ENCODE measurements around the gene PTPRD. TPM values are rescaled to one million over a fixed set of nuclear protein-coding genes. Genes with fewer than 3 reads are reported as not detected.

The PTPRD gene
- total RNA-seq, 2 donors from 2014 or later, result 97.4 to 101 TPM

GRCh38 chr9:8610256-8610655 is 2002.5 kb downstream of the PTPRD start:
- H3K9me3 Mint-ChIP-seq, result no peaks in the 10 kb centered on the region
- H3K4me3 ChIP-seq (ENCODE audit: low read length), result no peak overlapping the region
- H3K27me3 Mint-ChIP-seq (ENCODE audit: insufficient read depth), result peaks cover 1% of the 10 kb centered on the region
- no peak for DNase-seq
- no peaks in the 10 kb centered on the region for H3K36me3 ChIP-seq (ENCODE audit: control insufficient read depth, insufficient read depth, low read length)
- no peaks in the 10 kb centered on the region for H3K9me3 ChIP-seq (ENCODE audit: control insufficient read depth, low read length)
- no peak overlapping the region for H3K27ac Mint-ChIP-seq
- H3K4me1 Mint-ChIP-seq, result peaks cover 8% of the 10 kb centered on the region
- no peak overlapping the region for H3K9ac ChIP-seq (ENCODE audit: extremely low read depth, low read length, poor library complexity, severe bottlenecking)
- H3K4me1 ChIP-seq (ENCODE audit: control insufficient read depth, insufficient read depth, low read length), result peaks cover 3% of the 10 kb centered on the region
- H3K4me3 Mint-ChIP-seq, result no peak overlapping the region
- 80 to 96% methylated on average over 1 to 3 of the region's 3 CpGs for WGBS, 2 experiments (ENCODE audit: insufficient coverage in 1 of 2, insufficient read length in 1 of 2)
- H3K27ac ChIP-seq (ENCODE audit: low read depth, low read length), result no peak overlapping the region
- no peak for TF ChIP-seq CTCF (conservative IDR thresholded peaks at IDR 0.05)
- no peaks in the 10 kb centered on the region for H3K36me3 Mint-ChIP-seq (ENCODE audit: low read depth)
- no peaks in the 10 kb centered on the region for H3K27me3 ChIP-seq (ENCODE audit: control insufficient read depth, insufficient read depth, low read length, poor library complexity, severe bottlenecking)

- H3K9ac ChIP-seq (ENCODE audit: extremely low read depth, low read length, poor library complexity, severe bottlenecking), result no peak overlapping the region
- whole genome bisulfite sequencing, 2 experiments (ENCODE audit: insufficient coverage in 1 of 2, insufficient read length in 1 of 2), result 96 to 100% methylated on average over 1 to 2 of the region's 2 CpGs
- Mint-ChIP-seq H3K4me3 (no peak overlapping the region), H3K27ac (no peak overlapping the region), H3K27me3 (ENCODE audit: insufficient read depth) (no peaks in the 10 kb centered on the region), H3K4me1 (no peaks in the 10 kb centered on the region), H3K36me3 (ENCODE audit: low read depth) (no peaks in the 10 kb centered on the region), H3K9me3 (no peaks in the 10 kb centered on the region)
- no peak for DNase-seq
- H3K9me3 ChIP-seq (ENCODE audit: control insufficient read depth, low read length), result no peaks in the 10 kb centered on the region
- no peak for TF ChIP-seq CTCF (conservative IDR thresholded peaks at IDR 0.05)
- H3K36me3 ChIP-seq (ENCODE audit: control insufficient read depth, insufficient read depth, low read length), result no peaks in the 10 kb centered on the region
- H3K27me3 ChIP-seq (ENCODE audit: control insufficient read depth, insufficient read depth, low read length, poor library complexity, severe bottlenecking), result no peaks in the 10 kb centered on the region
- no peaks in the 10 kb centered on the region for H3K4me1 ChIP-seq (ENCODE audit: control insufficient read depth, insufficient read depth, low read length)
- no peak overlapping the region for H3K27ac ChIP-seq (ENCODE audit: low read depth, low read length)
- no peak overlapping the region for H3K4me3 ChIP-seq (ENCODE audit: low read length)
These were observed 2007.7 kb downstream of the PTPRD start for GRCh38 chr9:8605096-8605495.

GRCh38 chr9:8604201-8604600 is 2008.6 kb downstream of the PTPRD start:
- Mint-ChIP-seq H3K27me3 (ENCODE audit: insufficient read depth) (no peaks in the 10 kb centered on the region), H3K4me1 (no peaks in the 10 kb centered on the region), H3K9me3 (no peaks in the 10 kb centered on the region), H3K36me3 (ENCODE audit: low read depth) (peaks cover under 1% of the 10 kb centered on the region), H3K27ac (no peak overlapping the region), H3K4me3 (no peak overlapping the region)
- WGBS, 2 experiments (ENCODE audit: insufficient coverage in 1 of 2, insufficient read length in 1 of 2), result 91% methylated on average over 1 of the region's 1 CpG; no CpG with 5 or more reads in 1 of the 2 experiments
- H3K27ac ChIP-seq (ENCODE audit: low read depth, low read length), result no peak overlapping the region
- no peak overlapping the region for H3K4me3 ChIP-seq (ENCODE audit: low read length)
- H3K27me3 ChIP-seq (ENCODE audit: control insufficient read depth, insufficient read depth, low read length, poor library complexity, severe bottlenecking), result no peaks in the 10 kb centered on the region
- H3K36me3 ChIP-seq (ENCODE audit: control insufficient read depth, insufficient read depth, low read length), result no peaks in the 10 kb centered on the region
- DNase-seq, result no peak
- TF ChIP-seq CTCF (conservative IDR thresholded peaks at IDR 0.05), result no peak
- H3K9me3 ChIP-seq (ENCODE audit: control insufficient read depth, low read length), result no peaks in the 10 kb centered on the region
- H3K9ac ChIP-seq (ENCODE audit: extremely low read depth, low read length, poor library complexity, severe bottlenecking), result no peak overlapping the region
- H3K4me1 ChIP-seq (ENCODE audit: control insufficient read depth, insufficient read depth, low read length), result no peaks in the 10 kb centered on the region

Data from endodermal cell (in vitro differentiated cells).